ENCODE measurements around the gene DCUN1D3.

DNA sequence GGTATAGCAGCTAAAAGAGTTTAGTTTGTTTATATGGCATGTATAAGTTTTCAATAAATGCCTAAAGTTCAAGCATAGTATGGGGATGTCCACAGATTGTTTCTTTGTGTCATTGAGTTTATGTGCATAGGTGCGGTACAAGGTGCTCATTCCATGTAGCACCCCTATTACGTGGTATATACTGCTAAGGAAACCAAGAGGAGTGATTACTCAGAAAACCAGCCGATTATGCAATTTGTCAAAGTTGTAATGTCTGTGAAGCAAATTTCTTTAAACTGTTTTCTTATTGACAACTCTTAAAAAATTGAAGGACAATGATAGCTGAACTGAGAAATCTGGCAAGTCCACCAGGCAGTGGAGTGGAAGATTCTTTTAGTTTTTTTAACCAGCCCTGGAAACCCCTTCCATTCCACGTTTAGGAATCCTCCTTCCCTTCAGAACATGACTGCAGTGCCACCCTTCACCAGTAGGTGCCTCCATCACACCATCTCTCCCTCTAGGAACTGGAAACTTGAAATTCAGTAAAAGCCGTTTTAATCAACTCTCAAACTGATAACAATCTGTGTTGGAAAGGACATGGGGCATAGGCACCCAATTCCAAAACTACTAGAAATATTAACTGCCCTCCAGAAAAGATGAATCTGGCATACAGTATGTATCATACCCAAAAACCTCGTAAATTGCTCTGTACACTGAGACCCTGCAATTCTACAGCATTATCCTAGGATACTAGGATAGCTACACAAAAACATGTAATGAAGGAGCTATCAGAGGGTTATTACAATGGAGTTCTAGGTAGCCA lies 50.4 kb downstream of the DCUN1D3 start:
- TF ChIP-seq, protein P1, sequence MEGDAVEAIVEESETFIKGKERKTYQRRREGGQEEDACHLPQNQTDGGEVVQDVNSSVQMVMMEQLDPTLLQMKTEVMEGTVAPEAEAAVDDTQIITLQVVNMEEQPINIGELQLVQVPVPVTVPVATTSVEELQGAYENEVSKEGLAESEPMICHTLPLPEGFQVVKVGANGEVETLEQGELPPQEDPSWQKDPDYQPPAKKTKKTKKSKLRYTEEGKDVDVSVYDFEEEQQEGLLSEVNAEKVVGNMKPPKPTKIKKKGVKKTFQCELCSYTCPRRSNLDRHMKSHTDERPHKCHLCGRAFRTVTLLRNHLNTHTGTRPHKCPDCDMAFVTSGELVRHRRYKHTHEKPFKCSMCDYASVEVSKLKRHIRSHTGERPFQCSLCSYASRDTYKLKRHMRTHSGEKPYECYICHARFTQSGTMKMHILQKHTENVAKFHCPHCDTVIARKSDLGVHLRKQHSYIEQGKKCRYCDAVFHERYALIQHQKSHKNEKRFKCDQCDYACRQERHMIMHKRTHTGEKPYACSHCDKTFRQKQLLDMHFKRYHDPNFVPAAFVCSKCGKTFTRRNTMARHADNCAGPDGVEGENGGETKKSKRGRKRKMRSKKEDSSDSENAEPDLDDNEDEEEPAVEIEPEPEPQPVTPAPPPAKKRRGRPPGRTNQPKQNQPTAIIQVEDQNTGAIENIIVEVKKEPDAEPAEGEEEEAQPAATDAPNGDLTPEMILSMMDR (IDR thresholded peaks at IDR 0.05), result peak; percentile 84 to 94 (median 94)
- TF ChIP-seq POLR2A (IDR thresholded peaks at IDR 0.05), result no peak
